Mesenteric fat pad (tissue), 1 donor: ENCODE data around the gene MAG. TPM values are rescaled to one million over a fixed set of nuclear protein-coding genes. Genes with fewer than 3 reads are reported as not detected.
A peak's percentile ranks its signal among the peaks of the same experiment; 100 is the strongest.
"Not testable (repeated sequence)": the region's sequence is repeated elsewhere in the genome, so short reads cannot be mapped to it uniquely, and the experiment has no call there.

Experiments used
- DNase-seq: peaks from one replicate; pipeline ENCODE4 v3.0.0-alpha.2; 2020; ENCODE audit warnings: low spot score
- microRNA-seq: library from miRNA; unstranded; fragments of <30 nt; microRNA quantifications from one replicate; pipeline ENCODE4 v1.2.0, GENCODE V29; 2020; ENCODE audit warnings: borderline number of aligned reads
- total RNA-seq: library from RNA; stranded (reverse); fragmentation: NEBNext Ultra II Directional; extraction: Animal tissue kit (Norgen Biotek cat#: 25700); gene quantifications from one replicate; pipeline ENCODE4 v1.2.1, GENCODE V29; 2021
- donor health status: DM: yes; HTN: yes; CAD: no.

Gene MAG
- total RNA-seq, 1 donor from 2014 or later, result not detected

DNA sequence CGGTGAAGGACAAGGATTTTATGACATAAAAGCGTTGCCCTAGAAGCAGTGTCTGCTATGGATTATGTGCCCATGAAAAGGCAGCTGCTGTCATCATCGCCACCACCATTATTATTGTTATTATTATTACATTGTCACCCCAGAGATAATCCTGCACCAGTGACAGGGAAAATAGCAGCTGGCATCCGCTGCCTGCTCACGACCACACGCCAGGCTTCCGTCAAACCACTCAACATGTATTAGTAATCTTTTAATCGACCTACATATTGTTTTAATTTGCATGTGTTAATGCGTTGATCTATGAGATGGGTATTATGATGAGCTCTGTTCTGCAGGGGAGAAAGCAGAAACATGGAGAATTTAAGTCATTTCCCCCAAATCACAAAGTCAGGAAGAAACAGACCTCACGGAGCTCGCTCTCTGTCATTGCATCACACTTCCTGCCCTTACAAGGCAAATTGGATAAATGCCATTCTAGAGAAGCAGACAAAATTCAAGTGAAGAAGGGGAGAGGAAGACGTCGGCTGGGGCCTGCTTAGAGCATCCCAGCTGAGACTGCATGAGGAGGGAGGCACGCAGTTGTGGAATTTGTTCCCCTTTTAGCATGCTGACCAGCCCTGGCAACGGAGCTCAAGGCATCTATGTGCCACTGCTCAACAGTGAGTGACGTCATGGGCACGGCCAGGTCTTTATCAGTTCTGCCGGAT lies 66.1 kb downstream of the MAG start, which contains the start of gene FFAR3:
Gene FFAR3, plus strand, starts transcription at position 594 of the 707 bp plus-strand sequence. CDS start 431 bp downstream, outside the sequence.
- peak; percentile 82 for DNase-seq

DNA sequence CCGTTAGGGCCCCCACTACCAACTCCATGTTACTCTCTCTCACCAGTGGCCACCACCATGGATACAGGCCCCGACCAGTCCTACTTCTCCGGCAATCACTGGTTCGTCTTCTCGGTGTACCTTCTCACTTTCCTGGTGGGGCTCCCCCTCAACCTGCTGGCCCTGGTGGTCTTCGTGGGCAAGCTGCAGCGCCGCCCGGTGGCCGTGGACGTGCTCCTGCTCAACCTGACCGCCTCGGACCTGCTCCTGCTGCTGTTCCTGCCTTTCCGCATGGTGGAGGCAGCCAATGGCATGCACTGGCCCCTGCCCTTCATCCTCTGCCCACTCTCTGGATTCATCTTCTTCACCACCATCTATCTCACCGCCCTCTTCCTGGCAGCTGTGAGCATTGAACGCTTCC lies 66.9 kb downstream of the MAG start:
- DNase-seq, result not testable (repeated sequence)

GRCh38 chr19:35359395-35359794 lies 67.4 kb downstream of the MAG start:
- DNase-seq, result peak; percentile 49

- not testable (repeated sequence) for DNase-seq
Measured at GRCh38 chr19:35360081-35360480, 68.1 kb downstream of the MAG start.

DNA sequence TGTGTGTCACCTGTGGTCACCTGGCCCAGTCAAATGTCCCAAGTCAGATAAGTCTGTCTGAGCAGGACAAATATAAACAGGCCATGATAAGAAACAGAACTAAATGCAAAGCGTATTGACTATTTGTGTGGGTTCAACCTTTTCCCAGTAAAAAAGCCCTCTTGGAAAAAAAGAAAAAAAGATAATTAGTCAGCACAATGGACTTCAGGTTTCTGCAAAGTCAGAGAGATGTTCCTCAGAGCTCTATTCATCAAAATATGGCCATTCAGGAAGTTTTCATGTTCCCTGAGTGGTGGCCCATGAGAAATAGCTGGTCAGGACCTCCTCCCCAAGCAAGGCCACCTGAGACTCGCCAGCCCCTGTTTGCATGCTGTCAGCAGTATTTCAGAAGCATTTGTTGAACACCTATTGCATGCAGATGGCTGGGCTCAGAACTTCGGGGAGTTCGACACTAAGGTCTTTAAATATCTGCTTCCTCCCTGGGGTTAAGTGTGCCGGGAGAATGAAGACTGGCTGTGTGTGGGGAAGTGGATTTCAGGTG lies 69.0 kb downstream of the MAG start:
- no peak for DNase-seq

DNA sequence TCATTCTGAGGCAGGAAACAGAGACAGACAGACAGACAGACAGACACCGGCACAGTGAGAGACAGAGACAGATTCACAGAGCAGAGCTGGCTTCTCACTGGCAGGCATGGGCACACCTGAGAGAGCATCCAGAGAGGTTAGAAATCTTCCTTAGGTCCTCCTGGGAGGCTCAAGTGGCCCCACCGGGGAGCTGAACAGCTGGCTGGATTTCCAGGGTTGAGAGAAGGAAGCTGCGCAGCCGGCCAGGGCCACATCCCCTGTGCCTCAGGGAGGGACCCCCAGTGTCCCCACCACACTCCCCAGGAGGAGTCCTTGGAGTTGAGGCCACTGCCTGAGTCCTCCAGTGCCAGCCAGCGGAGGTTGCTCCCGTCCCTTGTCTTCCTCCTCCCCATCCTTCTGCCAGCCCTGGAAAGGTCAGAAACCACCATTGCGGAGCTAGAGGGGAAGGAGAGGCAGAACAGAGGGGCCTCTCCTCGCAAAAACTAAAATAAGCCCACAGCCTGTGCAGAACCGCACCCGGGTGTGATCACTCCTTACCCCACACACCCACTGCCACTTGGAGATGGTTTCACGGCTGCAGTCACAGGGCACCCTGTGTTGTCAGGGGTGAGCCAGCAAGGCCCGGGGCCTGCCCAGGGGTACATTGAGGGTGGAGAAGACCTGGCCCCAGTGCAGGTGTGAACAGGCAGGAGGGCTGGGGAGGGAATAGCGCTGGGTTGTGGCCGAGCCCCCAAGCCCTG lies 70.5 kb downstream of the MAG start:
- DNase-seq, result peak; percentile 14

DNA sequence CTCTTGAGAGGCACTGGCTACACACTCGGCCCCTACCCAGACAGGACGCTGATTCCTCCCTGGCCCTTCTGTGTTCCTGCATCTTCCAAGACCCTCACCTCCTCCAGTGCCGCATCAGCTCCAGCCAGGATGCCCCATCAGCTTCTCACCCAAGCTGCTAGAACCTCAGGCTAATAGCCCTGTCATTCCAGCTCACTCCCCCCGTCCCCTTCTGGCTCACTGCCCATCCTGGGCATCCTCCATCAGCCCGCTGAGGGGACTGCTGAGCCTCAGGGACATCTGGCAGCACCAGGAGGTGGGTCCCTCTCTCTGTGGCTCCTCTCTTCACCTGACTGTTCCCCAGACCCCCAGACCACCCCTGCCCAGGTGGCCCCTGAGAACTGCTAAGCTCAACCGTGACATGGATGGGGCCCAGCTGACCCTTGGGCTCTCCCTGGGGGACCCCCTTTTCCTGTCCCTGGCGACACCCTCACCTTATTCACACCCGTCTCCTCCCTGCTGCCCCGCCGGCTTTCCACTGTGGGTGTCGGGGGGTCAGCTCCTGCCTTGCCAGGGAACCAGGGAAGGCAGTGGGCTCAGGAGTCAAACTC lies 71.1 kb downstream of the MAG start:
- peak; percentile 24 for DNase-seq

Small RNA genes lying within 50 kb of the gene (microRNA-seq; reads per million reads assigned to microRNA genes)
- not detected for gene MIR5196

Other genes with a start within 250 kb of the MAG start
- gene FXYD3, start 176.3 kb upstream of the MAG start, total RNA-seq, result 1.3 TPM
- gene LGI4, start 157.1 kb upstream of the MAG start, total RNA-seq, result 7.7 TPM
- 47.3 TPM for gene FXYD1, start 153.3 kb upstream of the MAG start, total RNA-seq
- gene FXYD7, start 148.9 kb upstream of the MAG start, total RNA-seq, result 0.48 TPM
- 73.4 TPM for gene FXYD5, start 137.4 kb upstream of the MAG start, total RNA-seq
- not detected for gene FAM187B, start 63.4 kb upstream of the MAG start, total RNA-seq
- gene LSR, start 43.2 kb upstream of the MAG start, total RNA-seq, result 8.1 TPM
- gene USF2, start 23.2 kb upstream of the MAG start, total RNA-seq, result 110 TPM
- gene HAMP, start 9.6 kb upstream of the MAG start, total RNA-seq, result not detected
- gene CD22, start 37.0 kb downstream of the MAG start, total RNA-seq, result 1.3 TPM
- not detected for gene FFAR1, start 55.7 kb downstream of the MAG start, total RNA-seq
- 1.4 TPM for gene FFAR3, start 66.3 kb downstream of the MAG start, total RNA-seq
- gene GPR42, start 78.9 kb downstream of the MAG start, total RNA-seq, result 0.87 TPM
- 2.4 TPM for gene FFAR2, start 156.1 kb downstream of the MAG start, total RNA-seq
- gene KRTDAP, start 198.3 kb downstream of the MAG start, total RNA-seq, result not detected
- gene DMKN, start 221.5 kb downstream of the MAG start, total RNA-seq, result 3.1 TPM
- gene SBSN, start 236.2 kb downstream of the MAG start, total RNA-seq, result not detected
- gene GAPDHS, start 241.3 kb downstream of the MAG start, total RNA-seq, result not detected